Endothelial cell of umbilical vein (primary cell): ENCODE measurements around the gene ZNF724.

Experiments
- MYC ChIP-seq: IDR thresholded peaks from one replicate; pipeline ENCODE4 v1.6.1; 2011; ENCODE audit warnings: mild to moderate bottlenecking, low read depth, low read length
- POLR2A ChIP-seq: IDR thresholded peaks from 2 replicates; pipeline ENCODE4 v1.6.1; 2012; ENCODE audit warnings: low read depth, mild to moderate bottlenecking, control low read depth, low read length
- POLR2AphosphoS5 ChIP-seq: IDR thresholded peaks from 2 replicates; pipeline ENCODE4 v1.6.1; 2012; ENCODE audit warnings: low read depth, mild to moderate bottlenecking, control low read depth, low read length, moderate library complexity; ENCODE audit not compliant: insufficient read depth
- TF ChIP-seq, protein P1 (sequence below), 2 donors: IDR thresholded peaks; 1 replicate in 1 of 2; 2 replicates in 1 of 2; pipeline ENCODE4 v1.5.1; 2011; ENCODE audit warnings: low read length in 2 of 2, mild to moderate bottlenecking in 2 of 2, moderate library complexity in 2 of 2, control low read depth in 1 of 2, inconsistent platforms in 1 of 2, low read depth in 1 of 2; ENCODE audit not compliant: insufficient read depth in 1 of 2; ENCODE audit errors: extremely low read depth in 1 of 2

DNA sequence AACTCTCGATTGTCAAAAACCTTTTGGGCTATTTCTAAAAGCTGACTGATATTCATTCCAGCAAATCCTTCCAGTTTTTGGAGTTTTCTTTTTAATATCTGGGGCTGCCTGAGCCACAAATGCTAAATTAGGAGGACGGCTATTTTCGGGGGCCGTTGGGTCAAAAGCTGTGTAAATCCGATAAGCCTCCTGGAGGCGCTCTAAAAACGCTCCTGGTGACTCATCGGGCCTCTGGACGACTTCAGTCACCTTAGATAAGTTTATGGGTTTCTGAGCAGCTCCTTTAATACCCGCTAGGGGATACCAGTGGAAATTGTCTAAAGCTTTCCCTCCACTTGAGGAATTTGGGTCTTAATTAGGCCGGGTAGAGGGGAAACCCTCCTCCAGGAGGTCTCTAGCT is 66.9 kb downstream of the ZNF724 start:
- no peak for TF ChIP-seq POLR2AphosphoS5
- TF ChIP-seq, protein P1, sequence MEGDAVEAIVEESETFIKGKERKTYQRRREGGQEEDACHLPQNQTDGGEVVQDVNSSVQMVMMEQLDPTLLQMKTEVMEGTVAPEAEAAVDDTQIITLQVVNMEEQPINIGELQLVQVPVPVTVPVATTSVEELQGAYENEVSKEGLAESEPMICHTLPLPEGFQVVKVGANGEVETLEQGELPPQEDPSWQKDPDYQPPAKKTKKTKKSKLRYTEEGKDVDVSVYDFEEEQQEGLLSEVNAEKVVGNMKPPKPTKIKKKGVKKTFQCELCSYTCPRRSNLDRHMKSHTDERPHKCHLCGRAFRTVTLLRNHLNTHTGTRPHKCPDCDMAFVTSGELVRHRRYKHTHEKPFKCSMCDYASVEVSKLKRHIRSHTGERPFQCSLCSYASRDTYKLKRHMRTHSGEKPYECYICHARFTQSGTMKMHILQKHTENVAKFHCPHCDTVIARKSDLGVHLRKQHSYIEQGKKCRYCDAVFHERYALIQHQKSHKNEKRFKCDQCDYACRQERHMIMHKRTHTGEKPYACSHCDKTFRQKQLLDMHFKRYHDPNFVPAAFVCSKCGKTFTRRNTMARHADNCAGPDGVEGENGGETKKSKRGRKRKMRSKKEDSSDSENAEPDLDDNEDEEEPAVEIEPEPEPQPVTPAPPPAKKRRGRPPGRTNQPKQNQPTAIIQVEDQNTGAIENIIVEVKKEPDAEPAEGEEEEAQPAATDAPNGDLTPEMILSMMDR (IDR thresholded peaks at IDR 0.05; ENCODE audit: extremely low read depth in 1 of 2, insufficient read depth in 1 of 2, low read depth in 1 of 2, low read length in 2 of 2), result no peak
- TF ChIP-seq MYC, result no peak
- TF ChIP-seq POLR2A, result no peak
